GM12873 (cell line): ENCODE data around the gene ZNF331.

Source experiments
- TF ChIP-seq, protein P1 (sequence below): IDR thresholded peaks from 2 replicates; pipeline ENCODE4 v1.5.1; 2012; ENCODE audit warnings: low read depth, mild to moderate bottlenecking, moderate library complexity, low read length, control low read depth; ENCODE audit not compliant: insufficient read depth; ENCODE audit errors: missing control alignments

Gene ZNF331

DNA sequence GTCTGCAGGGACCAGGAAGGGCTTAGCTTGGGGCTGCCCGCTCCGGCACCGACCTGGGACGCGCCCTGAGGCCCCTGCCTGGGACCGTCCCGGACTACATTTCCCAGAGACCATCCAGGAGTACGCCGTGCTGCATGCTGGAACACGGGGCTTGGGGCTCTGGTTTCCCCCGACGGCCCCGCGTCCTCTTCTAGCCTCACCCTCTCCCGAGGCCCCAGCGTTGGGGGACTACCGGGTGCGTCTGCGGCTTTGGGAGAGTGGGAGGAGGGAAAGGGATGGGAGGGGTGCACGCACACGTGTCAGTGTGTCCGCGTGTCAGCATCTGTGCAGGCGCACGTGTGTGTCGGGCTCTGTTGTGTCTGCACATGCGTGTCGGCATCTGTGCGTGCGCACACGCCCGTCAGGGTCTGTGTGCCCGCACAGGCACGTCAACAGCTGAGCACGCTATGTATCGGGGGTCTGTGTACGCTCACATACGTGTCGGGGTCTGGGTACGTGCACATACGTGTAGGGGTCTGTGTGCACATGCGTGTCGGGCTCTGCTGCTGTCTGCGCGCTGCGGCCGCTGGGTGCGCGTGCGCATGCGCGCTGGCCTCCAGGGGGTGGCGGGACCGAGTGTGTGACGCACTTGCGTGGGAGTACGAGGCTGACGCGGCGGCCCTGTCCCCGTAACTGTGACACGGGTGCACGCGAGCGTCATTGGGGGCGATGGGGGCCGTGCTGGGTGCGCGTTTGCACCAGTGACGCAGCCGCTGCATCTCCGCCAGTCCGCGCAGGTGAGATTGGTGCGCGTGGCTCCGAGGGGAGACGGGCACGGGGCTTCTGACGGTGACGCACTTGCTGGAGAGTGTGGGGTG lies at the start of gene ZNF331:
Gene ZNF331 (plus strand): TSS at position 625 of the 857 bp plus-strand sequence. CDS start 31,232 bp downstream, outside the sequence.
- TF ChIP-seq, protein P1, sequence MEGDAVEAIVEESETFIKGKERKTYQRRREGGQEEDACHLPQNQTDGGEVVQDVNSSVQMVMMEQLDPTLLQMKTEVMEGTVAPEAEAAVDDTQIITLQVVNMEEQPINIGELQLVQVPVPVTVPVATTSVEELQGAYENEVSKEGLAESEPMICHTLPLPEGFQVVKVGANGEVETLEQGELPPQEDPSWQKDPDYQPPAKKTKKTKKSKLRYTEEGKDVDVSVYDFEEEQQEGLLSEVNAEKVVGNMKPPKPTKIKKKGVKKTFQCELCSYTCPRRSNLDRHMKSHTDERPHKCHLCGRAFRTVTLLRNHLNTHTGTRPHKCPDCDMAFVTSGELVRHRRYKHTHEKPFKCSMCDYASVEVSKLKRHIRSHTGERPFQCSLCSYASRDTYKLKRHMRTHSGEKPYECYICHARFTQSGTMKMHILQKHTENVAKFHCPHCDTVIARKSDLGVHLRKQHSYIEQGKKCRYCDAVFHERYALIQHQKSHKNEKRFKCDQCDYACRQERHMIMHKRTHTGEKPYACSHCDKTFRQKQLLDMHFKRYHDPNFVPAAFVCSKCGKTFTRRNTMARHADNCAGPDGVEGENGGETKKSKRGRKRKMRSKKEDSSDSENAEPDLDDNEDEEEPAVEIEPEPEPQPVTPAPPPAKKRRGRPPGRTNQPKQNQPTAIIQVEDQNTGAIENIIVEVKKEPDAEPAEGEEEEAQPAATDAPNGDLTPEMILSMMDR: peak; percentile 54

DNA sequence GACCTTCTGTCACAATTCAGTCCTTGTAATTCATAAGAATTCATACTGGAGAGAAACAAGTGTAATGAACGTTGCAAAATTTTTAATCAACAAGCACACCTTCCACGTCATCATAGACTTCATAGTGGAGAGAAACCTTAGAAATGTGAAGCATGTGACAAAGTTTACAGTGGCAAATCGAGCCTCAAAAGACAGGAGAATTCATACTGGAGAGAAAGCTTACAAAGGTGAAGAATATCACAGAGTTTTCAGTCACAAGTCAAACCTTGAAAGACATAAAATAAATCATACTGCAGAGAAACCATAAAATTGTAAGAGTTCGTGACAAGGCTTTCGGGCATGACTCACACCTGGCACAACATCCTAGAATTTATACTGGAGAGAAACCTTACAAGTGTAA lies 45.8 kb upstream of the ZNF331 start:
- TF ChIP-seq, protein P1: no peak

DNA sequence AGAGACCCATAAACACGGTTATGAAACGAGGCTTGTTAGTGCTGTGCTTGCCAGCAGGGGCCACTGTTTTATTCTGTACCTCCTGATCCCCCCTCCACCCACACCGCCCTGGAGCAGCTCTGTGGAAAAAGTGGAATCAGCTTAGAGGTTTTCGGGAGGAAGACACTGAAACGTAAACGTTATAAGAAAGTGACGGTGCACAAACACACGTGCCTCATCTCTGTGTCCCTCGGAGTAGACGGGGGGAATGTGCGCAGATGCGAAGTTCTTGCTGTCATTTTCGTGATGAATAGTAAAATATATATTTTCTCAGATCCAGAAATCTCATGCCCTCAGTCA lies 33.6 kb upstream of the ZNF331 start:
- TF ChIP-seq, protein P1: peak; percentile 2

DNA sequence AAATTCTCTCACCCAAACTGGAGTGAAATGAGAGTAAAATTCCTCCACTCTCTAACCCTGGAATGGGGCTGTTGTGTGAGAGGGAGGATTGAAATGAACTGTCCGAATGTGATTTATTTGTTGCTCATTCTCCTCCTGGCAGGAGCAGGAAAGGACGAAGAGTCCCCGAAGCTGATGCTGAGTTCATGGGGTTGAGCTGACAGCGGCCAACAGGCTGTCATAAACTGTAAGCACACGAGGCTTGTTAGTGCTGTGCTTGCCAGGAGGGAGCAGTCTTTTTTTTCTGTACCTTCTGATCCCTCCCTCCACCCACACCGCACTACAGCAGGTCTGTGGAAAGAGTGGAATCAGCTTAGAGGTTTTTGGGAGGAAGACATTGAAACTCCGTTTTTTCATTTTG lies 33.1 kb upstream of the ZNF331 start:
- TF ChIP-seq, protein P1: no peak

DNA sequence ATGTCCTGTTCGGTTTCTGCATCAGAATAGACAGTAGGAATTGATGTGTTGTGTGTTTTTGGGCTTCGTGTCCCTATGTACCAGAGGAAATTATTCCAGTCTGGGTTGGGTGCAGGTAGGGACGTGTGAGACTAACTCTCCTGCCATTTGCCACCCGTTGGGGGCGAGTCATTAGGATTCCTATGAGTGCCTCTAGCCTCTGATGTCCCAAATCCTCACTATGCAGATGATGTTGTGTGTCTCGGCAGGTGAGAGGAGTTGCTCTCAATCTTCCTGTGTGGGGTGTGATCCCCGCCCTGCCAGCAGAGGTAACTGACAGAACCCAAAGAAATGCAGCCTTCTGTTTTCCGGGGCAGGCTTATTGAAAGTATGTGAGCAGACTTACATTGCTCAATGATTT lies 31.2 kb upstream of the ZNF331 start:
- TF ChIP-seq, protein P1: no peak

DNA sequence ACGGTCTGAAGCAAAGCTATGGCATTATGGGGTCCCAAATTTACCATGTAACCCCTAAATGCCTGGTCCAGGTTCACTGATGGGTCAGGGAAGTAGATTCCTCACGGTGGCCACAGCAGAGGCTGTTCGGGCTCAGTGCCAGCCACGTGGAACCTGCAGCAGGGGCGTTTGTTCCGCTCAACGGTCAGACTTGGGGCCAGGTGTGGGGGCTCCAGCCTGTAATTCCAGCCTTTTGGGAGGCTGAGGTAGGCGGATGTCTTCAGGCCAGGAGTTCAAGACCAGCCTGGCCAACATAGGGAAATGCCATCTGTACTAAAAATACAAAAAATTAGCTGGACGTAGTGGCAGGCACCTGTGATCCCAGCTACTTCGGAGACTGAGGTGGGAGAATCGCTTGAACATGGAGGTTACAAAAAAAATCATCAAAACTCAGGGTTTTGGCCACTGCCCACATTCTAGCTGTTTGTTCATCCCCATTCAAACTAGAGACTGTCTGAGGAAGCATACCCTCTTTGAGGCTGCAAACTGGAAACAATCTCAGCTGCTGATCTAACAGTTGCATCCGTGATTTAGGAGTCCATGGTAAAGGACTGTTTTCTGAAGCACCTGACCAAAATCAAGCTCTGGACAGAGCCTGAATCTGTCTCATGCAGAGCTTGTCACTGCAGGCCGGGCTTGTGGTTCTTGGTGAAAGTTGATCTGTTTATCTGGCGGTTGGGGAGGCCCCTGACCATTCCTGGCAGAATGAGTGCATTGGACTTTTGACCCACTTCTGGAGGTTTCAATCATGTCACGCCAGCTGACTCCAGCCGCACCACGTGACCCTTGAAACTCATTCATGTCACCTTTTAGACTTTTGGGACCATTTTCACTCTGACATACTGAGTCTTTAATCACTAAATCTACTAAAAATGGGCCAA lies 30.2 kb upstream of the ZNF331 start:
- TF ChIP-seq, protein P1: no peak

DNA sequence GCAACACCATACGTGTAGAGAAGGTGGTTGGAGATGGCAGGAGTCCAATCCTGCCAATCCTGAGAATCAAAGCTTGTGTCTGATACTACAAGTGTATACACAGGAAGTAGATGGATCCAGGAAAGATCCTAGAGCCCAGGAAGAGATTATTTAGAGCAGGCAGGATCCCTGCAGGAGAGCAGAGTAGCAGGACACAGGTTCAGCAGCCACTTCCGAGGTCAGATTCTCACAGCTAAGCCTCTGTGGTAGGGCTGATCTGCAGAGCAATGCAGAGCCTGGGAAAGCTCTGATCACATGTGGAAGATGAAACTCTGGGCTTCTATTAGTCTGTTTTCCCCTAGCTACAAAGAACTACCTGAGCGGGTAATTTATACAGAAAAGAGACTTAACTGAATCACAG lies 28.5 kb upstream of the ZNF331 start:
- TF ChIP-seq, protein P1: no peak
